ENCODE measurements around the gene LEFTY2.
A peak's percentile ranks its signal among the peaks of the same experiment; 100 is the strongest.

The LEFTY2 gene

DNA sequence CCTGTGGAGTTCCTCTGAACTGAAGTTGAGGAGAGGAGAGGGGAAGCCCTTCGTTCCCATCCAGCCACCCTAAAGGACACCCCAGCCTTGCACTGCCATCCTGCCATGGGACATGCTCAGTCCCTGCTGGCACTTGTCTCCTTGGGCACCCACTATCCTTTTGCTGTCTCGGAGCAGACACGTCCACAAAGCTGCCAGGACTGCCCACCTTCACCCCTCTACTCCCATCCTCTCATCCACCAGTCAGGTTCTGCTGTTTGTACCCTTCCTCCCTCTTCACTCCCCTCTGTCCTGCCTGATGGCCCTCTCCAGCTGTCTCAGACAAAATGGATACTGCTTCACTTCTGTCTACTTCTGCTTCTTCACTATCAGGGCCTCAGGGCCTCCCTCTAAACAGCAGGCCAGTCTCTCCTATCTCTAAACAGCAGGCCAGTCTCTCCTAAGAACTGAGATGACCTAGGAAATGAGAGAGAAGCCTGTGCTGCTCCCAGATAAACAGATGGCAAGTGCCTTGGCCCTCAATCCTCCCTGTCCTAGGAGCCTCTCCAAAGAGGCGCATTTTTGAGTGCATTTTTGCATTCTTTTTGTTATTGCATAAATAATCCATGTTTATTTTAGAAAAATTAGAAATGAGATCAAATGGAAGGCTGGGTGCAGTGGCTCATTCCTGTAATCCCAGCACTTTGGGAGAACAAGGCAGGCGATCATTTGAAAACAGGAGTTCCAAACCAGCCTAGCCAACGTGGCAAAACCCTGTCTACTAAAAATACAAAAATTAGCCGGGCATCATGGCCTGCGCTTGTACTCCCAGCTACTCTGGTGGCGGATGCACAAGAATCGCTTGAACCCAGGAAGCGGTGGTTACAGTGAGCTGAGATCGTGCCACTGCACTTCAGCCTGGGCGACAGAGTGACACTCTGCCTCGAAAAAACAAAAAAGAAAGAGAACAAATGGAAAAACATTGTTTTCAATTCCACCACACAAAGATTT, 12.5 kb downstream of the LEFTY2 start:
- DNase-seq (ENCODE audit: low read depth), result no peak
- TF ChIP-seq, protein P1, sequence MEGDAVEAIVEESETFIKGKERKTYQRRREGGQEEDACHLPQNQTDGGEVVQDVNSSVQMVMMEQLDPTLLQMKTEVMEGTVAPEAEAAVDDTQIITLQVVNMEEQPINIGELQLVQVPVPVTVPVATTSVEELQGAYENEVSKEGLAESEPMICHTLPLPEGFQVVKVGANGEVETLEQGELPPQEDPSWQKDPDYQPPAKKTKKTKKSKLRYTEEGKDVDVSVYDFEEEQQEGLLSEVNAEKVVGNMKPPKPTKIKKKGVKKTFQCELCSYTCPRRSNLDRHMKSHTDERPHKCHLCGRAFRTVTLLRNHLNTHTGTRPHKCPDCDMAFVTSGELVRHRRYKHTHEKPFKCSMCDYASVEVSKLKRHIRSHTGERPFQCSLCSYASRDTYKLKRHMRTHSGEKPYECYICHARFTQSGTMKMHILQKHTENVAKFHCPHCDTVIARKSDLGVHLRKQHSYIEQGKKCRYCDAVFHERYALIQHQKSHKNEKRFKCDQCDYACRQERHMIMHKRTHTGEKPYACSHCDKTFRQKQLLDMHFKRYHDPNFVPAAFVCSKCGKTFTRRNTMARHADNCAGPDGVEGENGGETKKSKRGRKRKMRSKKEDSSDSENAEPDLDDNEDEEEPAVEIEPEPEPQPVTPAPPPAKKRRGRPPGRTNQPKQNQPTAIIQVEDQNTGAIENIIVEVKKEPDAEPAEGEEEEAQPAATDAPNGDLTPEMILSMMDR (conservative IDR thresholded peaks at IDR 0.05; ENCODE audit: low read depth, low read length), result no peak
- no peak overlapping the region for H3K4me3 ChIP-seq (ENCODE audit: low read depth, low read length)

GRCh38 chr1:225926551-225927113, 14.4 kb downstream of the LEFTY2 start:
- TF ChIP-seq, protein P1 (conservative IDR thresholded peaks at IDR 0.05; ENCODE audit: low read depth, low read length), result no peak
- no peak for DNase-seq (ENCODE audit: low read depth)
- H3K4me3 ChIP-seq (ENCODE audit: low read depth, low read length), result no peak overlapping the region

- TF ChIP-seq, protein P1 (conservative IDR thresholded peaks at IDR 0.05; ENCODE audit: low read depth, low read length), result no peak
- peak within 1 kb of the TSS; percentile 94 for H3K4me3 ChIP-seq (ENCODE audit: low read depth, low read length)
- peak; percentile 98 for DNase-seq (ENCODE audit: low read depth)
Observed at GRCh38 chr1:225923692-225924555, 17.1 kb downstream of the LEFTY2 start, which contains the start of gene PYCR2. Gene PYCR2 (minus strand): TSS chr1:225924250. CDS start chr1:225924110, 140 bp downstream.

DNA sequence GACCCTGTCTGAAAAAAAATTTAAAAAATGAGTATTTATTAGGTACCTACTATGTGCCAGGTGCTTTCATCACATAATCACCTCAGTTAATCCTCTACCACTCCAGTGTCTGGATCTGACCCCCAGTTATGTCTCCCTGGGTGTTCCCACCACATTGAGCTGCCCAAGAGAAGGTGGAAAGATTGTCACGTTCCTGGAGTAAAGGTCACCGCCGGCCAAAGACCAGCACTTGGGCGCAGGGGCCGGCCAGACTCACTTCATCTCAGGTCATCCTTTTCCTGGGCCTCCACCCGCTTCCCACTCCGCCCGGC, 17.7 kb downstream of the LEFTY2 start:
- peak overlapping the region; percentile 94 for H3K4me3 ChIP-seq (ENCODE audit: low read depth, low read length)
- TF ChIP-seq, protein P1 (conservative IDR thresholded peaks at IDR 0.05; ENCODE audit: low read depth, low read length), result no peak
- DNase-seq (ENCODE audit: low read depth), result no peak

- TF ChIP-seq, protein P1 (conservative IDR thresholded peaks at IDR 0.05; ENCODE audit: low read depth, low read length), result no peak
- DNase-seq (ENCODE audit: low read depth), result no peak
- H3K4me3 ChIP-seq (ENCODE audit: low read depth, low read length), result no peak overlapping the region
Observed at GRCh38 chr1:225921734-225922709, 19.0 kb downstream of the LEFTY2 start.

GRCh38 chr1:225919906-225920305, 21.1 kb downstream of the LEFTY2 start:
- peak; percentile 54 for DNase-seq (ENCODE audit: low read depth)
- TF ChIP-seq, protein P1 (conservative IDR thresholded peaks at IDR 0.05; ENCODE audit: low read depth, low read length), result no peak
- no peak overlapping the region for H3K4me3 ChIP-seq (ENCODE audit: low read depth, low read length)

Measured in choroid plexus epithelial cell (primary cell).